Measurements from ENCODE around the gene ZNF490. TPM values are rescaled to one million over a fixed set of nuclear protein-coding genes. Genes with fewer than 3 reads are reported as not detected.

Gene ZNF490
- total RNA-seq, 2 donors from 2014 or later: 6.2 to 7.5 TPM

DNA sequence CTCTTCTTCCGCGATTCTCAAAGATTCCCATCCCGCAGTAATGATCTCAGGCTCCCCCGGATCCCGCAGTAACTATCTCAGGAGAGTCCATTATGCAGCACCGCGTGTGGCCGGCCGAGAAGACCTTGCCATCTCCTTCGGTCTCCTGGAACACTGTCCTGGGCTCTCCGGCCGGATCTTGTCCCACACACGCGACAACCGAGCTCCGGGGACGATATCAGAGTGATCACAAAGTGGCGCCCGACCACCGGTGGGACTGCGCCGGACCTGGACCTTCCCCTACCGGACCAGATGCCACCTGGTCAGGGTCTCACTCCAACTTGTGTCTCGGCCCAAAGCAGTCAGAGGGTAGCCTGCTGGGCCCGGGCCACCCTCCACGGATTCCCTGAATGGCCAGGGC is 31.9 kb upstream of the ZNF490 start:
- no peaks in the 10 kb centered on the region for H3K36me3 ChIP-seq
- H3K27me3 ChIP-seq: no peaks in the 10 kb centered on the region
- no peaks in the 10 kb centered on the region for H3K9me3 ChIP-seq
- H3K4me3 ChIP-seq: no peak overlapping the region
- intact Hi-C loops (cut with DNase I): no loop called here
- no peak for DNase-seq
- no peak overlapping the region for H3K9ac ChIP-seq (ENCODE audit: low read depth in 2 of 2, low read length in 2 of 2)
- H3K27ac ChIP-seq: no peak overlapping the region
- TF ChIP-seq, protein P1, sequence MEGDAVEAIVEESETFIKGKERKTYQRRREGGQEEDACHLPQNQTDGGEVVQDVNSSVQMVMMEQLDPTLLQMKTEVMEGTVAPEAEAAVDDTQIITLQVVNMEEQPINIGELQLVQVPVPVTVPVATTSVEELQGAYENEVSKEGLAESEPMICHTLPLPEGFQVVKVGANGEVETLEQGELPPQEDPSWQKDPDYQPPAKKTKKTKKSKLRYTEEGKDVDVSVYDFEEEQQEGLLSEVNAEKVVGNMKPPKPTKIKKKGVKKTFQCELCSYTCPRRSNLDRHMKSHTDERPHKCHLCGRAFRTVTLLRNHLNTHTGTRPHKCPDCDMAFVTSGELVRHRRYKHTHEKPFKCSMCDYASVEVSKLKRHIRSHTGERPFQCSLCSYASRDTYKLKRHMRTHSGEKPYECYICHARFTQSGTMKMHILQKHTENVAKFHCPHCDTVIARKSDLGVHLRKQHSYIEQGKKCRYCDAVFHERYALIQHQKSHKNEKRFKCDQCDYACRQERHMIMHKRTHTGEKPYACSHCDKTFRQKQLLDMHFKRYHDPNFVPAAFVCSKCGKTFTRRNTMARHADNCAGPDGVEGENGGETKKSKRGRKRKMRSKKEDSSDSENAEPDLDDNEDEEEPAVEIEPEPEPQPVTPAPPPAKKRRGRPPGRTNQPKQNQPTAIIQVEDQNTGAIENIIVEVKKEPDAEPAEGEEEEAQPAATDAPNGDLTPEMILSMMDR (IDR thresholded peaks at IDR 0.05): no peak
- no peaks in the 10 kb centered on the region for H3K4me1 ChIP-seq

- Histone ChIP-seq H3K27me3 (no peaks in the 10 kb centered on the region), H3K4me3 (no peak overlapping the region), H3K9ac (ENCODE audit: low read depth in 2 of 2, low read length in 2 of 2) (no peak overlapping the region), H3K27ac (no peak overlapping the region), H3K36me3 (no peaks in the 10 kb centered on the region), H3K9me3 (no peaks in the 10 kb centered on the region), H3K4me1 (no peaks in the 10 kb centered on the region)
- TF ChIP-seq, protein P1 (IDR thresholded peaks at IDR 0.05): no peak
- intact Hi-C loops (cut with DNase I): no loop called here
- DNase-seq: no peak
Observed at GRCh38 chr19:12641456-12641855, 30.8 kb upstream of the ZNF490 start.

DNA sequence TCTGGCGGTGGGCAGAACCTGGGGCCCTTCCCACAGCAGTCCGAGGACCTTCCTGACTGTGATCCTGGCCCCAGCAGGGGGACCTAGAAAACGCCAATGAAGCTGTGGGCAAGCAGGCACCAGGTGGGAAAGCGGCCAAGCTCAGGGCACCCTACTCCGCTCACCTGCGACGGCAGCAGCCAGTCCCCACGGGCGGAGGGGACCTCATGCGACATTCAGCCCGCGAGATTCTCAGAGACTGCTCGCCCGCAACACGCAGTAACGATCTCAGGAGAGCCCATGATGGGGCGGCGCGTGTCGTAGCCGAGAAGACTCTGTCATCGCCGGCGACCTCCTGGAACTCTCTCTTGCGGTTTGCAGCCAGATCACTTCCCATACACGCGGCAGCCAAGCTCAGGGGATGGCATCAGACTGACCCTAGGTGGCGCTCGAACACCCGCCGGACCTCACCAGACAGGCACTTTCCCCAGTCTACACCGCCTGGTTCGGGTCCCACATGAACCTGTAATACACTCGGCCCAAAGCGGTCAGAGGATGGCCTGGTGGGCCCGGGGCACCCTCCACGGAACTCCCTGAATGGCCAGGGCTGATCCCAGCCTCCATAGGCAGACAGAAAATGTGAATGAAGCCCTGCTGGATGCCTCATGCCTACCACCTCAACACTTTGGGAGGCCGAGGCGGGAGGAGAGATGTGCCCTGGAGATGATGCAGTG is 29.4 kb upstream of the ZNF490 start:
- TF ChIP-seq, protein P1 (IDR thresholded peaks at IDR 0.05): peak; percentile 82
- Histone ChIP-seq H3K4me1 (no peaks in the 10 kb centered on the region), H3K4me3 (no peak overlapping the region), H3K27me3 (no peaks in the 10 kb centered on the region), H3K9ac (ENCODE audit: low read depth in 2 of 2, low read length in 2 of 2) (no peak overlapping the region), H3K27ac (no peak overlapping the region), H3K36me3 (no peaks in the 10 kb centered on the region), H3K9me3 (no peaks in the 10 kb centered on the region)
- intact Hi-C loops (cut with DNase I): no loop called here
- peak; percentile 83 for DNase-seq

DNA sequence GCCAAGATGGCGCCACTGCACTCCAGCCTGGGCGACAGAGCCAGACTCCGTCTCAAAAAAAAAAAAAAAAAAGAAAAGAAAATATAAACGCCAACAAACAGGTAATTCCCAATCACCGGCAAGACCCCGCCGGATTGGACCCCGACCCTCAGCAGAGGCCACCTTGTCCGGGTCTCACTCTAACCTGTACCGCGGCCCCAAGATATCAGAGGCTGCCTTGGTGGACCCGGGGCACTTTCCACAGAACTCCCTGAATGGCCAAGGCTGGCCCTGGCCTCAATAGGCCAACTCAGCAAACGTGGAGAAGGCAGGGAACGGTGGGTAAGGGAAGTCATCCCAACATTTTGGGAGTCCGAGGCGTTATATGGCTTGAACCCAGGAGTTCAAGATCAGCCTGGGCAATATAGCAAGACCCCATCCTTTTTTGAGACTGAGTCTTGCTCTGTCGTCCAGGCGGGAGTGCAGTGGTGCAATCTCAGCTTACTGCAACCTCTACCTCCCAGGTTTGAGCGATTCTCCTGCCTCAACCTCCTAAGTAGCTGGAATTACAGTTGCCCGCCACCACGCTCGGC is 28.1 kb upstream of the ZNF490 start:
- TF ChIP-seq, protein P1 (IDR thresholded peaks at IDR 0.05): no peak
- Histone ChIP-seq H3K9ac (ENCODE audit: low read depth in 2 of 2, low read length in 2 of 2) (no peak overlapping the region), H3K4me1 (no peaks in the 10 kb centered on the region), H3K4me3 (no peak overlapping the region), H3K9me3 (no peaks in the 10 kb centered on the region), H3K36me3 (no peaks in the 10 kb centered on the region), H3K27me3 (no peaks in the 10 kb centered on the region), H3K27ac (no peak overlapping the region)
- DNase-seq: no peak
- intact Hi-C loops (cut with DNase I): no loop called here

GRCh38 chr19:12636631-12637030 is 26.0 kb upstream of the ZNF490 start:
- intact Hi-C loops (cut with DNase I): no loop called here
- Histone ChIP-seq H3K36me3 (no peaks in the 10 kb centered on the region), H3K4me1 (no peaks in the 10 kb centered on the region), H3K27ac (no peak overlapping the region), H3K9me3 (no peaks in the 10 kb centered on the region), H3K4me3 (no peak overlapping the region), H3K27me3 (no peaks in the 10 kb centered on the region), H3K9ac (ENCODE audit: low read depth in 2 of 2, low read length in 2 of 2) (no peak overlapping the region)
- TF ChIP-seq, protein P1 (IDR thresholded peaks at IDR 0.05): no peak
- no peak for DNase-seq
